GM12878 (cell line): Measurements from ENCODE around the gene NCAPD2. TPM values are rescaled to one million over a fixed set of nuclear protein-coding genes. Genes with fewer than 3 reads are reported as not detected.

Experiments
- ATAC-seq: fragments of 200-7000 bp; cut with Tn5 transposase; 3 replicates; pipeline ENCODE4 v1.9.1; 2020; ENCODE audit warnings: mild to moderate bottlenecking, moderate library complexity
- BruUV-seq: library from RNA; stranded (reverse); fragments of 400-500 nt; replicated peaks from 2 replicates; lab custom pipeline; 2021; lab: Mats Ljungman, UMichigan
- CTCF ChIA-PET: fragments of 300-600 bp; sonication (Branson Sonifier 250); formaldehyde crosslinking; extraction: SDS; loops from one replicate; lab custom pipeline; 2021; ENCODE audit warnings: inconsistent platforms; lab: Yijun Ruan, JAX
- POLR2A ChIA-PET: fragments of 350-600 bp; formaldehyde crosslinking; extraction: SDS; loops from one replicate; lab custom pipeline; 2021; ENCODE audit warnings: inconsistent platforms; lab: Charles Lee
- RAD21 ChIA-PET: fragments of 300-600 bp; sonication (Branson Sonifier 250); formaldehyde crosslinking; loops from one replicate; lab custom pipeline; 2023; ENCODE audit warnings: antibody characterized with exemption; ENCODE audit not compliant: unreplicated experiment; lab: Charles Lee
- SMC1A ChIA-PET: fragments of 300-600 bp; sonication (Branson Sonifier 250); formaldehyde crosslinking; loops from one replicate; lab custom pipeline; 2023; ENCODE audit not compliant: unreplicated experiment, uncharacterized antibody; lab: Charles Lee
- DNase-seq: peaks from one replicate; pipeline ENCODE4 v3.0.0-alpha.2; 2011; ENCODE audit warnings: low read depth, low spot score
- FAIRE-seq: peaks from 3 replicates; lab custom pipeline; 2011; peaks lifted over from hg19 to GRCh38; lab: Jason Lieb, UNC
- H2AFZ ChIP-seq: 2 replicates; pipeline ENCODE4 v1.6.0; 2011; ENCODE audit warnings: low read depth, low read length, control low read depth; ENCODE audit not compliant: control insufficient read depth
- H3K27ac ChIP-seq: 2 replicates; pipeline ENCODE4 v1.5.1; 2011; ENCODE audit warnings: control low read depth; ENCODE audit not compliant: control insufficient read depth, insufficient read depth
- H3K27me3 ChIP-seq, 2 experiments: replicated peaks in 1 of 2; 2 replicates each; pipeline versions ENCODE4 v1.6.0 to v1.6.1; 2011; ENCODE audit warnings: low read length in 1 of 2; ENCODE audit not compliant: control insufficient read depth in 2 of 2, insufficient read depth in 2 of 2
- H3K36me3 ChIP-seq, 2 experiments: 2 replicates each; pipeline ENCODE4 v1.5.1; 2011; ENCODE audit warnings: low read length in 1 of 2; ENCODE audit not compliant: control insufficient read depth in 2 of 2, insufficient read depth in 2 of 2
- H3K4me1 ChIP-seq: 2 replicates; pipeline ENCODE4 v1.6.1; 2011; ENCODE audit warnings: mild to moderate bottlenecking, low read length, moderate library complexity, mixed read lengths; ENCODE audit not compliant: control insufficient read depth, insufficient read depth
- H3K4me2 ChIP-seq: 2 replicates; pipeline ENCODE4 v1.6.0; 2011; ENCODE audit warnings: control low read depth; ENCODE audit not compliant: control insufficient read depth, insufficient read depth
- H3K4me3 ChIP-seq: fragments of 200-600 bp; sonication (generic); 2 replicates; pipeline ENCODE4 v1.5.1; 2016
- H3K79me2 ChIP-seq: 2 replicates; pipeline ENCODE4 v1.6.0; 2011; ENCODE audit warnings: low read length; ENCODE audit not compliant: control insufficient read depth, insufficient read depth
- H3K9ac ChIP-seq: 2 replicates; pipeline ENCODE4 v1.8.0; 2011; ENCODE audit warnings: low read length, control low read depth, mixed read lengths; ENCODE audit not compliant: control insufficient read depth, insufficient read depth
- H3K9me3 ChIP-seq: replicated peaks from 3 replicates; pipeline ENCODE4 v1.5.1; 2011; ENCODE audit warnings: mild to moderate bottlenecking, low read length; ENCODE audit not compliant: control insufficient read depth, insufficient read depth
- H4K20me1 ChIP-seq: 2 replicates; pipeline ENCODE4 v1.6.0; 2011; ENCODE audit not compliant: control insufficient read depth, insufficient read depth
- ATF2 ChIP-seq: IDR thresholded peaks from 2 replicates; pipeline ENCODE4 v1.6.1; 2012; ENCODE audit warnings: low read length, inconsistent platforms
- CTCF ChIP-seq, 3 experiments: IDR thresholded peaks in 2 of 3; conservative IDR thresholded peaks in 1 of 3; 2 replicates each; pipeline ENCODE4 v1.5.1; 2011; ENCODE audit warnings: low read depth in 3 of 3, low read length in 3 of 3, mild to moderate bottlenecking in 3 of 3, control low read depth in 2 of 3, moderate library complexity in 2 of 3, inconsistent platforms in 1 of 3, mixed read lengths in 1 of 3; ENCODE audit not compliant: control insufficient read depth in 2 of 3, insufficient read depth in 1 of 3; ENCODE audit errors: extremely low read depth in 1 of 3
- E2F8 ChIP-seq: fragments of 450-650 bp; IDR thresholded peaks from 2 replicates; pipeline ENCODE4 v1.6.1; 2018; ENCODE audit warnings: mild to moderate bottlenecking, low read depth, moderate library complexity; ENCODE audit not compliant: partially characterized antibody
- GABPA ChIP-seq: IDR thresholded peaks from 2 replicates; pipeline ENCODE4 v1.6.1; 2014; ENCODE audit warnings: antibody characterized with exemption, low read depth, mild to moderate bottlenecking, inconsistent platforms
- HCFC1 ChIP-seq: fragments of 150-350 bp; IDR thresholded peaks from 2 replicates; pipeline ENCODE4 v1.6.1; 2014; ENCODE audit warnings: low read length
- HDAC6 ChIP-seq: fragments of 200-600 bp; sonication (generic); IDR thresholded peaks from one replicate; pipeline ENCODE4 v1.8.0; 2017; ENCODE audit warnings: antibody characterized with exemption; ENCODE audit not compliant: unreplicated experiment
- HDGF ChIP-seq: fragments of 450-650 bp; IDR thresholded peaks from 2 replicates; pipeline ENCODE4 v1.6.1; 2016; ENCODE audit warnings: antibody characterized with exemption
- IKZF2 ChIP-seq, 2 experiments: fragments of 450-650 bp; IDR thresholded peaks; 2 replicates each; pipeline ENCODE4 v1.6.1; 2017; ENCODE audit warnings: mild to moderate bottlenecking in 2 of 2, moderate library complexity in 2 of 2
- MXI1 ChIP-seq: fragments of 150-350 bp; IDR thresholded peaks from 2 replicates; pipeline ENCODE4 v1.6.1; 2011; ENCODE audit warnings: low read depth, mild to moderate bottlenecking, inconsistent platforms, low read length, improper control_type of control experiment
- MYC ChIP-seq: IDR thresholded peaks from 2 replicates; pipeline ENCODE4 v1.6.1; 2011; ENCODE audit warnings: mild to moderate bottlenecking, low read length, moderate library complexity, inconsistent platforms; ENCODE audit not compliant: insufficient read depth, insufficient replicate concordance, insufficient read length, severe bottlenecking
- NBN ChIP-seq: fragments of 450-650 bp; IDR thresholded peaks from 2 replicates; pipeline ENCODE4 v1.6.1; 2016
- NFIC ChIP-seq: IDR thresholded peaks from 2 replicates; pipeline ENCODE4 v1.6.1; 2012; ENCODE audit warnings: low read depth, mild to moderate bottlenecking, inconsistent platforms, low read length, moderate library complexity
- NFXL1 ChIP-seq: fragments of 450-650 bp; IDR thresholded peaks from 2 replicates; pipeline ENCODE4 v1.6.1; 2017; ENCODE audit warnings: antibody characterized with exemption, mild to moderate bottlenecking, borderline replicate concordance
- PML ChIP-seq: IDR thresholded peaks from 2 replicates; pipeline ENCODE4 v1.6.1; 2012; ENCODE audit warnings: low read length, inconsistent platforms
- ZNF622 ChIP-seq: fragments of 450-650 bp; IDR thresholded peaks from 2 replicates; pipeline ENCODE4 v1.6.1; 2017; ENCODE audit warnings: mild to moderate bottlenecking, inconsistent platforms
- WGBS: methylation state at CpG from one replicate; pipeline ENCODE4 v1.1.6; 2016; ENCODE audit warnings: low lambda C conversion rate; ENCODE audit not compliant: insufficient replicate concordance, insufficient coverage; ENCODE audit errors: missing lambda C conversion rate; 5-methylcytosine and 5-hydroxymethylcytosine counted together
- in situ Hi-C: fragments of 300-500 bp; cut with MboI; formaldehyde crosslinking; loops from 9 replicates; pipeline ENCODE4 v1.14.3; 2018; ENCODE audit warnings: mixed read lengths
- intact Hi-C: fragments of 100-400 bp; cut with micrococcal nuclease; formaldehyde crosslinking; loops from one replicate; pipeline ENCODE4 v1.14.2; 2022; ENCODE audit not compliant: unreplicated experiment
- polyA plus RNA-seq, 11 experiments: library from polyadenylated mRNA; depleted of rRNA in 4 of 11; unstranded in 6 of 11; stranded (reverse) in 5 of 11; fragments of >200 nt; fragmentation: Nextera tagmentation in 4 of 11; fragmentation: Illumina TruSeq in 1 of 11; extraction: Ambion mirVana in 4 of 11; extraction: Trizol in 1 of 11; gene quantifications; 1 replicate in 1 of 11; 2 replicates in 10 of 11; pipeline versions ENCODE4 v1.2.1 to v1.2.3, GENCODE V29; 2011 to 2016; ENCODE audit warnings: inconsistent platforms in 2 of 11, missing spikeins in 2 of 11, low read depth in 1 of 11
- total RNA-seq, 4 experiments: library from RNA; depleted of rRNA in 3 of 4; stranded (reverse); fragments of >200 nt in 3 of 4; fragmentation: Illumina TruSeq in 1 of 4; extraction: Trizol in 1 of 4; gene quantifications; 2 replicates each; pipeline versions ENCODE4 v1.2.1 to v1.2.3, GENCODE V29; 2013 to 2021

The NCAPD2 gene
- total and polyA plus RNA-seq, 10 of the 15 experiments (the other 5 are each of a cell fraction or from before 2014, with no cell fraction given), result 24.2 to 160 (median 110) TPM

- POLR2A ChIA-PET, result interaction anchor here (0.5 to 1.3 kb wide), 6 partner anchors 24 to 136 kb away, joined by 4 to 11 read pairs (median 5); partner anchors contain the start of genes GAPDH and VAMP1
- Histone ChIP-seq H3K27me3 (no peaks in the 10 kb centered on the region), H4K20me1 (no peaks in the 10 kb centered on the region), H3K4me2 (peak overlapping the region; percentile 88), H3K4me1 (peaks cover 6% of the 10 kb centered on the region; the same call in 1 of the 2 replicates), H3K9me3 (no peaks in the 10 kb centered on the region), H3K4me3 (peak overlapping the region; percentile 75), H3K79me2 (peaks cover 55% of the 10 kb centered on the region), H2AFZ (peak overlapping the region; percentile 78), H3K27ac (peak overlapping the region; percentile 83), H3K36me3 (peaks cover 3 to 23% of the 10 kb centered on the region in 2 experiments), H3K9ac (peak overlapping the region; percentile 95)
- FAIRE-seq (peak; percentile 89), ATAC-seq (peak; percentile 13), DNase-seq (no peak)
- in situ Hi-C loops (no loop called here), intact Hi-C loops (loop anchor here (5.0 kb wide), 1 partner anchor 38 kb away; the partner anchor contains the start of gene GAPDH)
- WGBS, result 3% methylated on average over 14 of the region's 14 CpGs
- CTCF ChIA-PET, result interaction anchor here (0.8 to 3.7 kb wide), 7 partner anchors 18 to 69 kb away, joined by 3 to 15 read pairs (median 6); no protein-coding TSS in a partner anchor
- RAD21 ChIA-PET, result interaction anchor here (0.9 to 2.0 kb wide), 6 partner anchors 12 to 159 kb away, joined by 3 to 9 read pairs (median 3); no protein-coding TSS in a partner anchor
- SMC1A ChIA-PET, result interaction anchor here (0.8 to 4.0 kb wide), 8 partner anchors 25 to 195 kb away, joined by 3 to 23 read pairs (median 5); partner anchors contain the start of genes GAPDH and ZNF384
- no TSS peak for BruUV-seq
- no peak for TF ChIP-seq MXI1
- TF ChIP-seq HDGF, result no peak
- no peak for TF ChIP-seq IKZF2 (IDR thresholded peaks at IDR 0.05)
- TF ChIP-seq PML, result no peak
- TF ChIP-seq HCFC1, result no peak
- TF ChIP-seq NFXL1, result no peak
- 0 out of 2 replicates have a peak, but pooled peaks have one; percentile 1 for TF ChIP-seq GABPA
- TF ChIP-seq MYC, result no peak
- no peak for TF ChIP-seq ATF2
- TF ChIP-seq CTCF (IDR thresholded peaks at IDR 0.05 in 2 of 3, conservative IDR thresholded peaks at IDR 0.05 in 1 of 3; ENCODE audit: control insufficient read depth in 2 of 3, extremely low read depth in 1 of 3, insufficient read depth in 1 of 3, low read depth in 3 of 3, low read length in 3 of 3), result peak in 2 of 3 experiments; percentile 9 to 22; a peak in 1 of 6 replicates
- peak; percentile 30 for TF ChIP-seq E2F8
- no peak for TF ChIP-seq ZNF622
- no peak for TF ChIP-seq HDAC6
- TF ChIP-seq NBN, result no peak
- TF ChIP-seq NFIC, result no peak
These were observed 399 bp downstream of the NCAPD2 start for GRCh38 chr12:6494258-6494743.
